ENCODE results near the gene DISP3.

Gene DISP3

GRCh38 chr1:11488966-11489625 is 10.1 kb downstream of the DISP3 start:
- no peak for DNase-seq

- DNase-seq = no peak
Measured at GRCh38 chr1:11492235-11492634, 13.3 kb downstream of the DISP3 start.

GRCh38 chr1:11493972-11494655 is 15.2 kb downstream of the DISP3 start:
- DNase-seq = no peak

- no peak for DNase-seq
Measured at GRCh38 chr1:11494771-11495170, 15.8 kb downstream of the DISP3 start.

- DNase-seq = no peak
Measured at GRCh38 chr1:11495579-11495978, 16.6 kb downstream of the DISP3 start.

GRCh38 chr1:11496551-11497080 is 17.7 kb downstream of the DISP3 start:
- DNase-seq = no peak

- DNase-seq = no peak
Measured at GRCh38 chr1:11498956-11499594, 20.1 kb downstream of the DISP3 start.

- DNase-seq = no peak
Measured at GRCh38 chr1:11499601-11500331, 20.8 kb downstream of the DISP3 start.

- no peak for DNase-seq
Measured at GRCh38 chr1:11500881-11501280, 21.9 kb downstream of the DISP3 start.

- no peak for DNase-seq
Measured at GRCh38 chr1:11501491-11501897, 22.5 kb downstream of the DISP3 start.

- DNase-seq = no peak
Measured at GRCh38 chr1:11501906-11502485, 23.0 kb downstream of the DISP3 start.

GRCh38 chr1:11502516-11502915 is 23.6 kb downstream of the DISP3 start:
- DNase-seq = no peak

GRCh38 chr1:11504599-11504998 is 25.6 kb downstream of the DISP3 start:
- no peak for DNase-seq

GRCh38 chr1:11505591-11506538 is 26.9 kb downstream of the DISP3 start:
- DNase-seq = no peak

GRCh38 chr1:11507309-11507708 is 28.4 kb downstream of the DISP3 start:
- DNase-seq = no peak

GRCh38 chr1:11513681-11514080 is 34.7 kb downstream of the DISP3 start:
- no peak for DNase-seq

- DNase-seq = no peak
Measured at GRCh38 chr1:11514366-11514765, 35.4 kb downstream of the DISP3 start.

- no peak for DNase-seq
Measured at GRCh38 chr1:11515368-11516300, 36.7 kb downstream of the DISP3 start.

- DNase-seq = no peak
Measured at GRCh38 chr1:11516961-11517635, 38.1 kb downstream of the DISP3 start.
